Left ventricle myocardium superior (tissue), 1 donor: ENCODE data around the gene ZBTB5. TPM values are rescaled to one million over a fixed set of nuclear protein-coding genes. Genes with fewer than 3 reads are reported as not detected.

ENCODE experiments used
- total RNA-seq: library from RNA; stranded (reverse); fragmentation: NEBNext Ultra II Directional; extraction: Animal tissue kit (Norgen Biotek cat#: 25700); gene quantifications from one replicate; pipeline ENCODE4 v1.2.1, GENCODE V29; 2021
- donor health status: DM: no; HTN: yes; CAD: no; lungs with severe emphysema.

ZBTB5 gene
- total RNA-seq, 1 donor from 2014 or later = 5.2 TPM

Other genes starting within 250 kb of the ZBTB5 start
- gene GRHPR, start 42.8 kb downstream of the ZBTB5 start, total RNA-seq = 117 TPM
- gene POLR1E, start 20.5 kb upstream of the ZBTB5 start, total RNA-seq = 10.4 TPM
- 8.3 TPM for gene FBXO10, start 110.9 kb upstream of the ZBTB5 start, total RNA-seq
- gene TOMM5, start 127.1 kb upstream of the ZBTB5 start, total RNA-seq = 60.7 TPM
- 1.8 TPM for gene FRMPD1, start 185.5 kb upstream of the ZBTB5 start, total RNA-seq